Activated T-cell treated with anti-CD3 and anti-CD28 coated beads for 1 hour (primary cell): Measurements from ENCODE around the gene SLC13A3.

Experiments used
- DNase-seq: peaks from one replicate; pipeline ENCODE4 v3.0.0-alpha.2; 2020; ENCODE audit warnings: low read depth

SLC13A3 gene

DNA sequence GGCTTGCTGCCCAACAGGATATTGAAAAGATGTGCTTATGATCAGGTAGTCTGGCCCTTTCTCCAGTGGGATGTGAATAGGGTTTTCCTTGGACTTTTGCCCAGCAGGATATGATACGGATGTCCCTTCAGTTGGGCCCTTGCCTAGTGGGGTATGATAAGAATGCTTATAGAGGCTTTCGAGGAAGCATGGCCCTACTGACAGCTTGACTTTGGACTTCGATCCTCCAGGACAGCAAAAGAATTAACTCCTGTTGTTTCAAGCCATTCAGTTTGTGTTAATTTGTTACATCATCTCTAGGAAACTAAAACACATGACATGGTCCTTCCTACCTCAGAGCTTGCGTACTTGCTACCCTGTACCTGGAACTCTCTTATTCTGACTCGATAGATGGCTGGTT, 128.2 kb downstream of the SLC13A3 start:
- no peak for DNase-seq

GRCh38 chr20:46520976-46521579, 130.2 kb downstream of the SLC13A3 start:
- peak; percentile 7 for DNase-seq

DNA sequence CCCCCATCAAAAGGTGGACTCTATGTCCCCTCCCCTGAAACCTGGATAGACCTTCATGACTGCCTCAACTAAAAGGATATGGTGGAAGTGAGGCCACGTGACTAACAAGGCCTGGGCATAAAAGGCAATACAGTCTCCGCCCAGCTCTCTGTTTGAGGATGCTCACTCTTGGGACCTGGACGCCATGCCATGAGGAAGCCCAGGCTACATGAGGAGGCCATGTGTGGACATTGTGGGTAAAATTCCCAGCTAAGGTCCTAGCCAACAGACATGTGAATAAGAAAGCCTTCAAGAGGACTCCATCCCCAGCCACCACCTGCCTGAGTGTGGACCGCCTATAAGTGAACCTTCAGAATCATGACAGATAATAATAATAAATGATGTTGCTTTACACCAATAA, 130.7 kb downstream of the SLC13A3 start:
- no peak for DNase-seq

DNA sequence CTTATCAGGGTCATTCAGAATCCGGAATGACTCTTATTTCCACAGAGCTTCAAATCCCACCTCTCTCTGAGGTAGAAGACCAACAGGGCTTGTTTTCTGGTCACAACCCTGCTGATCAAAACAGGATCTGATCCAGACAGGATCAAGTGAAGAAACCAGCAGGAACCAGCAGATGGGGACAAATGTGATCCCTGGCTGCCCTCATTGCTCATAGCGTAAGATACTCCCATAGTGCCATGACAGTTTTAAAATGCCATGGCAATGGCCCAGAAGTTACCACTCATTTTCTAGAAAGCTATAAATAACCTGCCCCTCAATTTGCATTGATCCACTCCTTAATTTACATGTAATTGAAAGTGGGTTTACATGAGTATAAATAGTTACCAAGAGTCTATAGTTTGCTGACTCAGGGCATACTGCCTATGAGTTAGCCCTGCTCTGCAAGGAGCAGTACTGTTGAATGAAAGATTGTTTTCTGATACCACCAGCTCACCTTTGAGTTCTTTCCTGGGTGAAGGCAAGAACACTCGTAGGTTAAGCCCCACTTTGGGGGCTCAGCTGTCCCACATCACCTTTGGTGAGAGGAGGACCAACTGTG, 131.7 kb downstream of the SLC13A3 start:
- no peak for DNase-seq

GRCh38 chr20:46512943-46513844, 138.1 kb downstream of the SLC13A3 start, which contains the start of gene ZNF334:
ZNF334 (minus strand) TSS chr20:46513559; CDS start chr20:46512102, 1,457 bp downstream.
- no peak for DNase-seq

- no peak for DNase-seq
Measured at GRCh38 chr20:46509523-46509922, 141.7 kb downstream of the SLC13A3 start.
